IMR-90 (cell line): ENCODE data around the gene XAF1.

Source experiments
- BHLHE40 ChIP-seq: fragments of 150-350 bp; IDR thresholded peaks from 2 replicates; pipeline ENCODE4 v1.6.1; 2016; ENCODE audit warnings: mild to moderate bottlenecking, low read depth, low read length
- CEBPB ChIP-seq: IDR thresholded peaks from 2 replicates; pipeline ENCODE4 v1.6.1; 2012; ENCODE audit warnings: low read depth, low read length, improper control_type of control experiment
- FOS ChIP-seq: fragments of 150-350 bp; IDR thresholded peaks from 2 replicates; pipeline ENCODE4 v1.6.1; 2016; ENCODE audit warnings: low read depth, low read length
- MXI1 ChIP-seq: IDR thresholded peaks from 2 replicates; pipeline ENCODE4 v1.6.1; 2012; ENCODE audit warnings: low read depth, mild to moderate bottlenecking, low read length, moderate library complexity, borderline replicate concordance
- POLR2A ChIP-seq: IDR thresholded peaks from 2 replicates; pipeline ENCODE4 v1.6.1; 2012; ENCODE audit warnings: mild to moderate bottlenecking, low read depth, low read length
- RAD21 ChIP-seq: IDR thresholded peaks from 2 replicates; pipeline ENCODE4 v1.6.1; 2012; ENCODE audit warnings: low read length, improper control_type of control experiment
- RCOR1 ChIP-seq: IDR thresholded peaks from 2 replicates; pipeline ENCODE4 v1.6.1; 2012; ENCODE audit warnings: mild to moderate bottlenecking, low read length, improper control_type of control experiment; ENCODE audit not compliant: insufficient replicate concordance
- RFX5 ChIP-seq: IDR thresholded peaks from 2 replicates; pipeline ENCODE4 v1.8.0; 2012; ENCODE audit warnings: low read depth, mild to moderate bottlenecking, low read length, moderate library complexity
- SMC3 ChIP-seq: fragments of 150-350 bp; IDR thresholded peaks from 2 replicates; pipeline ENCODE4 v1.6.1; 2016; ENCODE audit warnings: low read depth, mild to moderate bottlenecking, antibody characterized with exemption, low read length, moderate library complexity
- TF ChIP-seq, protein P1 (sequence below): conservative IDR thresholded peaks from 2 replicates; pipeline ENCODE4 v1.5.1; 2012; ENCODE audit warnings: mild to moderate bottlenecking, low read depth, low read length, improper control_type of control experiment
- TF ChIP-seq, protein P2 (sequence below): fragments of 150-350 bp; IDR thresholded peaks from 2 replicates; pipeline ENCODE4 v1.6.1; 2017; ENCODE audit warnings: mild to moderate bottlenecking, antibody characterized with exemption, low read length, low read depth

DNA sequence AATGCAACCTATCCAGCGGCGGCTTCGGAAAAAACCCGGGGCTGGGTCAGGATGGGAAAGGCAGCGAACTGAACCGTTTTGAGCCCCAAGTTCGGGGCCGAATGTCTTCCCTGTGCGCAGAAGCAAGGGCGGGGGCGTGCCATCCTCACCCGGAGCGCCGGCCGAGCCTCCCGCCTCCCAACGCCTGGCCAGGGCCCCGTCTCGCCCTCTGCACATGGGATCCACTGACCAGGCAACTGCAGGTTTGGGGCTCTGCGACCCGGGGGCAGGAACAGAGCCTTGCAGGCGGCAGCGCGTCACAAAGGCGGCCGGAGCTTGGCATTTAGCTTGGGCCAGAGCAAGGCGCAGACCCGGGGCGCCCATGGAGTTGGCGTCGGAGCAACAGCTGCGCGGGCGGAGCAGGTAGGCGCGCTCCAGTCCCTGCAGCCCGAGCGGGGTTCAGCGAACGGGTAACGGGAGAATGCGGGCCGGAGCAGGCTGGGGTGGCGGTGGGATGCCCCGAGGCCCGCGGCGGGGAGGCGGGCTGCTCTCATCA, 20.1 kb downstream of the XAF1 start, which contains the start of gene FBXO39:
- TF ChIP-seq POLR2A (no peak), RCOR1 (no peak), RAD21 (no peak), RFX5 (no peak), FOS (no peak), SMC3 (no peak), CEBPB (no peak), MXI1 (no peak), BHLHE40 (no peak)
- TF ChIP-seq, protein P1, sequence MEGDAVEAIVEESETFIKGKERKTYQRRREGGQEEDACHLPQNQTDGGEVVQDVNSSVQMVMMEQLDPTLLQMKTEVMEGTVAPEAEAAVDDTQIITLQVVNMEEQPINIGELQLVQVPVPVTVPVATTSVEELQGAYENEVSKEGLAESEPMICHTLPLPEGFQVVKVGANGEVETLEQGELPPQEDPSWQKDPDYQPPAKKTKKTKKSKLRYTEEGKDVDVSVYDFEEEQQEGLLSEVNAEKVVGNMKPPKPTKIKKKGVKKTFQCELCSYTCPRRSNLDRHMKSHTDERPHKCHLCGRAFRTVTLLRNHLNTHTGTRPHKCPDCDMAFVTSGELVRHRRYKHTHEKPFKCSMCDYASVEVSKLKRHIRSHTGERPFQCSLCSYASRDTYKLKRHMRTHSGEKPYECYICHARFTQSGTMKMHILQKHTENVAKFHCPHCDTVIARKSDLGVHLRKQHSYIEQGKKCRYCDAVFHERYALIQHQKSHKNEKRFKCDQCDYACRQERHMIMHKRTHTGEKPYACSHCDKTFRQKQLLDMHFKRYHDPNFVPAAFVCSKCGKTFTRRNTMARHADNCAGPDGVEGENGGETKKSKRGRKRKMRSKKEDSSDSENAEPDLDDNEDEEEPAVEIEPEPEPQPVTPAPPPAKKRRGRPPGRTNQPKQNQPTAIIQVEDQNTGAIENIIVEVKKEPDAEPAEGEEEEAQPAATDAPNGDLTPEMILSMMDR, result no peak
- TF ChIP-seq, protein P2, sequence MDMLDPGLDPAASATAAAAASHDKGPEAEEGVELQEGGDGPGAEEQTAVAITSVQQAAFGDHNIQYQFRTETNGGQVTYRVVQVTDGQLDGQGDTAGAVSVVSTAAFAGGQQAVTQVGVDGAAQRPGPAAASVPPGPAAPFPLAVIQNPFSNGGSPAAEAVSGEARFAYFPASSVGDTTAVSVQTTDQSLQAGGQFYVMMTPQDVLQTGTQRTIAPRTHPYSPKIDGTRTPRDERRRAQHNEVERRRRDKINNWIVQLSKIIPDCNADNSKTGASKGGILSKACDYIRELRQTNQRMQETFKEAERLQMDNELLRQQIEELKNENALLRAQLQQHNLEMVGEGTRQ, result no peak
